K562 (cell line): ENCODE results near the gene TREH. TPM values are rescaled to one million over a fixed set of nuclear protein-coding genes. Genes with fewer than 3 reads are reported as not detected.
A peak's percentile ranks its signal among the peaks of the same experiment; 100 is the strongest.

Experiments
- ATAC-seq: fragments of 200-7000 bp; cut with Tn5 transposase; 3 replicates; pipeline ENCODE4 v1.9.1; 2020; ENCODE audit warnings: moderate library complexity
- BruUV-seq: library from RNA; stranded (reverse); fragments of 400-500 nt; replicated peaks from 2 replicates; lab custom pipeline; 2021; lab: Mats Ljungman, UMichigan
- CTCF ChIA-PET: fragments of 300-600 bp; formaldehyde crosslinking; extraction: SDS; loops from one replicate; lab custom pipeline; 2021; ENCODE audit warnings: low intra/inter-chr PET ratio; lab: Yijun Ruan, JAX
- POLR2A ChIA-PET: fragments of 300-600, 350-650 bp; sonication (Branson Sonifier 250); formaldehyde crosslinking; extraction: SDS; loops from one replicate; lab custom pipeline; 2021; ENCODE audit warnings: antibody characterized with exemption, inconsistent platforms; lab: Yijun Ruan, JAX
- DNase-seq, 4 experiments: peaks; one replicate each; pipeline versions ENCODE4 v3.0.0 to v3.0.0-alpha.2; 2011 to 2018; ENCODE audit warnings: low spot score in 3 of 4, mixed read lengths in 3 of 4; ENCODE audit errors: extremely low read depth in 1 of 4
- FAIRE-seq: peaks from 2 replicates; lab custom pipeline; 2011; peaks lifted over from hg19 to GRCh38; lab: Jason Lieb, UNC
- H2AFZ ChIP-seq: 2 replicates; pipeline ENCODE4 v1.6.0; 2011; ENCODE audit warnings: low read depth, low read length, control low read depth, inconsistent platforms
- H3K27ac ChIP-seq: fragments of 200-600 bp; 3 replicates; pipeline ENCODE4 v1.8.0; 2011; ENCODE audit warnings: low read depth, mild to moderate bottlenecking, control low read depth, inconsistent platforms, low read length, moderate library complexity, mixed read lengths; ENCODE audit errors: extremely low read depth
- H3K27me3 ChIP-seq, 2 experiments: fragments of 300-600 bp in 1 of 2; 2 replicates in 1 of 2; 3 replicates in 1 of 2; pipeline versions ENCODE4 v1.6.0 to v1.8.0; 2011; ENCODE audit warnings: inconsistent platforms in 2 of 2, low read length in 2 of 2, mild to moderate bottlenecking in 1 of 2, mixed read lengths in 1 of 2, moderate library complexity in 1 of 2; ENCODE audit not compliant: control insufficient read depth in 2 of 2, insufficient read depth in 2 of 2
- H3K36me3 ChIP-seq: fragments of 300-600 bp; 3 replicates; pipeline ENCODE4 v1.8.0; 2011; ENCODE audit warnings: mild to moderate bottlenecking, low read length, inconsistent platforms; ENCODE audit not compliant: control insufficient read depth, insufficient read depth
- H3K4me1 ChIP-seq, 2 experiments: fragments of 200-600 bp in 1 of 2; replicated peaks in 1 of 2; 2 replicates in 1 of 2; 3 replicates in 1 of 2; pipeline versions ENCODE4 v1.5.1 to v1.8.0; 2011; ENCODE audit warnings: inconsistent platforms in 2 of 2, low read length in 2 of 2, mild to moderate bottlenecking in 1 of 2, mixed read lengths in 1 of 2, moderate library complexity in 1 of 2; ENCODE audit not compliant: control insufficient read depth in 2 of 2, insufficient read depth in 2 of 2
- H3K4me2 ChIP-seq: 2 replicates; pipeline ENCODE4 v1.6.1; 2011; ENCODE audit warnings: low read length, control low read depth, inconsistent platforms, mixed read lengths; ENCODE audit not compliant: insufficient read depth
- H3K4me3 ChIP-seq: fragments of 200-600 bp; sonication (generic), shearing (Covaris generic); 2 replicates; pipeline ENCODE4 v1.5.1; 2016; ENCODE audit warnings: control low read depth, inconsistent platforms
- H3K79me2 ChIP-seq: fragments of 200-600 bp; 3 replicates; pipeline ENCODE4 v1.8.0; 2011; ENCODE audit warnings: low read length, inconsistent platforms; ENCODE audit not compliant: control insufficient read depth, insufficient read depth
- H3K9ac ChIP-seq, 2 experiments: 2 replicates each; pipeline versions ENCODE4 v1.6.0 to v1.6.1; 2011; ENCODE audit warnings: low read depth in 2 of 2, low read length in 2 of 2, control low read depth in 1 of 2, inconsistent platforms in 1 of 2, mild to moderate bottlenecking in 1 of 2, mixed read lengths in 1 of 2; ENCODE audit not compliant: insufficient read depth in 1 of 2
- H3K9me1 ChIP-seq: one replicate; pipeline ENCODE4 v1.6.0; 2011; ENCODE audit warnings: inconsistent platforms, mild to moderate bottlenecking, low read length, moderate library complexity; ENCODE audit not compliant: control insufficient read depth, insufficient read depth
- H3K9me3 ChIP-seq: replicated peaks from 2 replicates; pipeline ENCODE4 v1.5.1; 2011; ENCODE audit warnings: low read depth, low read length, inconsistent platforms; ENCODE audit not compliant: control insufficient read depth, insufficient read depth
- H4K20me1 ChIP-seq: replicated peaks from 2 replicates; pipeline ENCODE4 v1.6.1; 2011; ENCODE audit warnings: low read length, inconsistent platforms, mixed read lengths; ENCODE audit not compliant: control insufficient read depth, insufficient read depth
- BRCA1 ChIP-seq, 2 experiments: fragments of 450-650 bp in 1 of 2; sonication (generic) in 1 of 2; formaldehyde crosslinking in 1 of 2; IDR thresholded peaks; 2 replicates each; pipeline versions ENCODE4 v1.5.0 to v1.6.1; 2017 to 2020; ENCODE audit warnings: mild to moderate bottlenecking in 1 of 2, missing genetic modification reagents in 1 of 2
- CBX2 ChIP-seq: fragments of 200-600 bp; sonication (generic); IDR thresholded peaks from one replicate; pipeline ENCODE4 v1.6.1; 2012; ENCODE audit warnings: mild to moderate bottlenecking, low read length, inconsistent platforms; ENCODE audit not compliant: insufficient read depth, poor library complexity, severe bottlenecking
- FIP1L1 ChIP-seq: fragments of 200-400 bp; formaldehyde crosslinking; IDR thresholded peaks from 2 replicates; pipeline ENCODE4 v1.6.1; 2018; ENCODE audit warnings: mild to moderate bottlenecking, low read depth, low read length; ENCODE audit not compliant: poor library complexity, severe bottlenecking
- FOS ChIP-seq: IDR thresholded peaks from 3 replicates; pipeline ENCODE4 v1.6.1; 2011; ENCODE audit not compliant: insufficient read length; ENCODE audit errors: extremely low read depth
- HMG20B ChIP-seq: fragments of 250-450 bp; sonication (Bioruptor Pico); IDR thresholded peaks from 2 replicates; pipeline ENCODE4 v1.5.0; 2021; ENCODE audit warnings: mild to moderate bottlenecking
- HSF4 ChIP-seq: fragments of 250-450 bp; sonication (Bioruptor Pico); IDR thresholded peaks from 2 replicates; pipeline ENCODE4 v2.1.2; 2022; ENCODE audit warnings: mild to moderate bottlenecking, moderate library complexity, borderline replicate concordance
- JUN ChIP-seq, 2 experiments: sonication (generic) in 1 of 2; formaldehyde crosslinking in 1 of 2; IDR thresholded peaks; 2 replicates each; pipeline versions ENCODE4 v1.6.1 to v1.8.0; 2012 to 2022; ENCODE audit warnings: borderline replicate concordance in 2 of 2, mild to moderate bottlenecking in 2 of 2, improper control_type of control experiment in 1 of 2, low read depth in 1 of 2, low read length in 1 of 2, missing genetic modification reagents in 1 of 2
- NR2F6 ChIP-seq: fragments of 450-650 bp; formaldehyde crosslinking; IDR thresholded peaks from 2 replicates; pipeline ENCODE4 v1.4.0; 2020; ENCODE audit warnings: mild to moderate bottlenecking
- PTRF ChIP-seq: fragments of 450-650 bp; IDR thresholded peaks from 2 replicates; pipeline ENCODE4 v1.6.1; 2016; ENCODE audit warnings: mild to moderate bottlenecking, missing genetic modification characterization, missing compliant biosample characterization
- TCF7 ChIP-seq: sonication (generic); IDR thresholded peaks from 2 replicates; pipeline ENCODE4 v1.6.1; 2016; ENCODE audit warnings: antibody characterized with exemption, borderline replicate concordance
- WGBS: fragments of 100-300 bp; shearing (Covaris generic); methylation state at CpG from one replicate; pipeline ENCODE4 v1.1.6; 2016; ENCODE audit warnings: low coverage, mixed read lengths; ENCODE audit not compliant: insufficient coverage; ENCODE audit errors: missing lambda C conversion rate; 5-methylcytosine and 5-hydroxymethylcytosine counted together
- in situ Hi-C: fragments of 300-500 bp; cut with MboI; formaldehyde crosslinking; loops from 4 replicates; pipeline ENCODE4 v1.15.0; 2018; ENCODE audit warnings: inconsistent platforms, mixed read lengths
- intact Hi-C: fragments of 100-400 bp; cut with micrococcal nuclease; formaldehyde crosslinking; loops from 2 replicates; pipeline ENCODE4 v1.14.2; 2022
- polyA plus RNA-seq, 8 experiments: library from polyadenylated mRNA; depleted of rRNA in 4 of 8; stranded (reverse) in 5 of 8; unstranded in 3 of 8; fragments of >200 nt; fragmentation: Nextera tagmentation in 2 of 8; fragmentation: Illumina TruSeq in 1 of 8; extraction: Ambion mirVana in 2 of 8; extraction: Trizol in 1 of 8; gene quantifications; 2 replicates each; pipeline versions ENCODE4 v1.2.1 to v1.2.3, GENCODE V29; 2011 to 2014; ENCODE audit warnings: inconsistent platforms in 1 of 8, missing spikeins in 1 of 8
- total RNA-seq, 7 experiments: library from RNA; depleted of rRNA in 6 of 7; stranded (reverse); fragments of >200 nt in 6 of 7; fragmentation: Illumina TruSeq in 2 of 7; extraction: Trizol in 2 of 7; gene quantifications; 2 replicates each; pipeline versions ENCODE4 v1.2.1 to v1.2.3, GENCODE V29; 2011 to 2021; ENCODE audit warnings: low replicate concordance in 1 of 7
- TF ChIP-seq, protein P1 (sequence below): fragments of 450-650 bp; formaldehyde crosslinking; IDR thresholded peaks from 2 replicates; pipeline ENCODE4 v1.4.0; 2022; ENCODE audit warnings: mild to moderate bottlenecking, moderate library complexity
- TF ChIP-seq, protein P2 (sequence below): fragments of 450-650 bp; IDR thresholded peaks from 2 replicates; pipeline ENCODE4 v1.7.1; 2018; ENCODE audit warnings: mild to moderate bottlenecking, low read depth; ENCODE audit not compliant: partially characterized antibody
- TF ChIP-seq, protein P3 (sequence below): conservative IDR thresholded peaks from 2 replicates; pipeline ENCODE4 v1.6.1; 2011; ENCODE audit warnings: low read depth, mild to moderate bottlenecking, low read length; ENCODE audit not compliant: control insufficient read depth

TREH gene
- total and polyA plus RNA-seq, 9 of the 15 experiments (the other 6 are each of a cell fraction or from before 2014, with no cell fraction given): 0.09 to 0.20 (median 0.11) TPM; not detected in 6

DNA sequence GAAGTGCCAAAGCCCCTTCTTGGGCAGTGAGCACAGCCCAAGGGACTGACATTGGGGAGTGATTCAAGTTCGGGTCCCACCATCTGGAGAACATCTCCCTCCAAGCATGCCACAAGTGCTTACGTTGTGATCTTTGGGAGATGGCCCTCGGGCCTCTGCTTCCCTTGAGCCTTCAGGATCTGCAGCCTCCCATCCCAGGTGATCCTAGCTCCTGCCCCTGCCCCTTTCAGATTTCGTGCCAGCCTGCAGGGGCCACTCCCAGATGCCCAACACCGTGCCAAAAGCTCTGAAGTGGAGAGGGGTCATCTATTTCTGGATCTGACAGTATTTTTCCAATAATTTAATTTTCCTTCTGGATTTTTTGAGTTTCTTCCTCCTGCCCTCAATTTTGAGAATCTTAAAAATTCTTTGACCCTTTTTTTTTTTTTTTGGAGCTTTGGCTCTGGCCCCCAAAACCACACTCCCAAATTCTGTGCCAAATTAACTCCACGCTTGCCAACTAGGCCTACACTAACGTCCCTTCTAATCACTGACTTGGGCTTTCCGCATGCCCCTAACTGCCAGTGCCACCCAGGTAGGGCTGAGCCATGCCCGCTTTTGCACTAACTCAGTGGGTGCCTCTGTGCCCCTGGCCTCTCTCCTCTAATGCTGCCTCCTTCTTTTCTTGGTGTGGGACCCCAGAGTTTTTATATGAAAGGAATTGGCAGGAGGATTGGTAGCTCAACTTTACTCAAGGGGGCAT, 46.7 kb downstream of the TREH start:
- Histone ChIP-seq H3K79me2 (no peaks in the 10 kb centered on the region), H3K9ac (peak overlapping the region in 1 of 2 experiments; percentile 53; a peak in 1 of 4 replicates), H3K4me3 (no peak overlapping the region), H3K27me3 (no peaks in the 10 kb centered on the region), H3K36me3 (peaks cover 39% of the 10 kb centered on the region; the same call in 2 of the 3 replicates), H3K4me1 (peaks cover 23 to 33% of the 10 kb centered on the region in 2 experiments; a peak in 4 of 5 replicates), H4K20me1 (peaks cover 5% of the 10 kb centered on the region; the same call in 1 of the 2 replicates), H3K9me3 (no peaks in the 10 kb centered on the region), H2AFZ (no peak overlapping the region), H3K27ac (no peak overlapping the region), H3K4me2 (no peak overlapping the region), H3K9me1 (peaks cover 3% of the 10 kb centered on the region)
- ChIA-PET POLR2A (interaction anchor here (0.8 to 1.5 kb wide), 4 partner anchors 10 to 107 kb away, joined by 3 to 5 read pairs (median 3); no protein-coding TSS in a partner anchor), CTCF (no interaction called here)
- TF ChIP-seq FOS (no peak), BRCA1 (IDR thresholded peaks at IDR 0.05) (no peak), BRCA1 (CRISPR knock-in tag; IDR thresholded peaks at IDR 0.05) (no peak), NR2F6 (CRISPR knock-in tag) (no peak), FIP1L1 (no peak), HSF4 (CRISPR knock-in tag) (no peak), PTRF (no peak), TCF7 (no peak), HMG20B (CRISPR knock-in tag) (no peak), JUN (IDR thresholded peaks at IDR 0.05; ENCODE audit: borderline replicate concordance, low read depth, low read length) (no peak), JUN (CRISPR knock-in tag; IDR thresholded peaks at IDR 0.05; ENCODE audit: borderline replicate concordance) (no peak), CBX2 (no peak)
- TF ChIP-seq, protein P1, sequence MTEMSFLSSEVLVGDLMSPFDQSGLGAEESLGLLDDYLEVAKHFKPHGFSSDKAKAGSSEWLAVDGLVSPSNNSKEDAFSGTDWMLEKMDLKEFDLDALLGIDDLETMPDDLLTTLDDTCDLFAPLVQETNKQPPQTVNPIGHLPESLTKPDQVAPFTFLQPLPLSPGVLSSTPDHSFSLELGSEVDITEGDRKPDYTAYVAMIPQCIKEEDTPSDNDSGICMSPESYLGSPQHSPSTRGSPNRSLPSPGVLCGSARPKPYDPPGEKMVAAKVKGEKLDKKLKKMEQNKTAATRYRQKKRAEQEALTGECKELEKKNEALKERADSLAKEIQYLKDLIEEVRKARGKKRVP (CRISPR knock-in tag): no peak
- TF ChIP-seq, protein P2, sequence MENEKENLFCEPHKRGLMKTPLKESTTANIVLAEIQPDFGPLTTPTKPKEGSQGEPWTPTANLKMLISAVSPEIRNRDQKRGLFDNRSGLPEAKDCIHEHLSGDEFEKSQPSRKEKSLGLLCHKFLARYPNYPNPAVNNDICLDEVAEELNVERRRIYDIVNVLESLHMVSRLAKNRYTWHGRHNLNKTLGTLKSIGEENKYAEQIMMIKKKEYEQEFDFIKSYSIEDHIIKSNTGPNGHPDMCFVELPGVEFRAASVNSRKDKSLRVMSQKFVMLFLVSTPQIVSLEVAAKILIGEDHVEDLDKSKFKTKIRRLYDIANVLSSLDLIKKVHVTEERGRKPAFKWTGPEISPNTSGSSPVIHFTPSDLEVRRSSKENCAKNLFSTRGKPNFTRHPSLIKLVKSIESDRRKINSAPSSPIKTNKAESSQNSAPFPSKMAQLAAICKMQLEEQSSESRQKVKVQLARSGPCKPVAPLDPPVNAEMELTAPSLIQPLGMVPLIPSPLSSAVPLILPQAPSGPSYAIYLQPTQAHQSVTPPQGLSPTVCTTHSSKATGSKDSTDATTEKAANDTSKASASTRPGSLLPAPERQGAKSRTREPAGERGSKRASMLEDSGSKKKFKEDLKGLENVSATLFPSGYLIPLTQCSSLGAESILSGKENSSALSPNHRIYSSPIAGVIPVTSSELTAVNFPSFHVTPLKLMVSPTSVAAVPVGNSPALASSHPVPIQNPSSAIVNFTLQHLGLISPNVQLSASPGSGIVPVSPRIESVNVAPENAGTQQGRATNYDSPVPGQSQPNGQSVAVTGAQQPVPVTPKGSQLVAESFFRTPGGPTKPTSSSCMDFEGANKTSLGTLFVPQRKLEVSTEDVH: no peak
- TF ChIP-seq, protein P3, sequence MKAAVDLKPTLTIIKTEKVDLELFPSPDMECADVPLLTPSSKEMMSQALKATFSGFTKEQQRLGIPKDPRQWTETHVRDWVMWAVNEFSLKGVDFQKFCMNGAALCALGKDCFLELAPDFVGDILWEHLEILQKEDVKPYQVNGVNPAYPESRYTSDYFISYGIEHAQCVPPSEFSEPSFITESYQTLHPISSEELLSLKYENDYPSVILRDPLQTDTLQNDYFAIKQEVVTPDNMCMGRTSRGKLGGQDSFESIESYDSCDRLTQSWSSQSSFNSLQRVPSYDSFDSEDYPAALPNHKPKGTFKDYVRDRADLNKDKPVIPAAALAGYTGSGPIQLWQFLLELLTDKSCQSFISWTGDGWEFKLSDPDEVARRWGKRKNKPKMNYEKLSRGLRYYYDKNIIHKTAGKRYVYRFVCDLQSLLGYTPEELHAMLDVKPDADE: no peak
- in situ Hi-C loops (no loop called here), intact Hi-C loops (no loop called here)
- no TSS peak for BruUV-seq
- DNase-seq (no peak), ATAC-seq (no peak), FAIRE-seq (no peak)
- 68% methylated on average over 9 of the region's 9 CpGs for WGBS
